Caco-2 (cell line): Measurements from ENCODE around the gene SLA2. TPM values are rescaled to one million over a fixed set of nuclear protein-coding genes. Genes with fewer than 3 reads are reported as not detected.

Experiments
- BruUV-seq: library from RNA; stranded (reverse); fragments of 400-500 nt; replicated peaks from 2 replicates; lab custom pipeline; 2021; lab: Mats Ljungman, UMichigan
- CTCF ChIA-PET: fragments of 300-600 bp; sonication (Branson Sonifier 250); formaldehyde crosslinking; loops from one replicate; lab custom pipeline; 2022; ENCODE audit warnings: antibody characterized with exemption; lab: Charles Lee
- POLR2A ChIA-PET: fragments of 300-600 bp; sonication (Branson Sonifier 250); formaldehyde crosslinking; loops from one replicate; lab custom pipeline; 2022; ENCODE audit warnings: antibody characterized with exemption; lab: Charles Lee
- DNase-seq, 2 experiments: peaks; one replicate each; pipeline versions ENCODE4 v3.0.0 to v3.0.0-alpha.2; 2020 to 2022
- H3K27me3 ChIP-seq: replicated peaks from 2 replicates; pipeline ENCODE4 v1.6.0; 2011; ENCODE audit warnings: low read length; ENCODE audit not compliant: control insufficient read depth, insufficient read depth
- H3K36me3 ChIP-seq: 2 replicates; pipeline ENCODE4 v1.5.1; 2011; ENCODE audit warnings: low read length; ENCODE audit not compliant: control insufficient read depth, insufficient read depth
- H3K4me1 ChIP-seq: fragments of 250-450 bp; sonication (Bioruptor Pico); 2 replicates; pipeline ENCODE4 v1.5.1; 2020; ENCODE audit warnings: mild to moderate bottlenecking
- H3K4me3 ChIP-seq: 2 replicates; pipeline ENCODE4 v1.5.1; 2011; ENCODE audit warnings: low read depth, mild to moderate bottlenecking, control low read depth, low read length
- H3K9me3 ChIP-seq: fragments of 250-450 bp; sonication (Bioruptor Pico); 2 replicates; pipeline ENCODE4 v1.5.1; 2020; ENCODE audit warnings: mild to moderate bottlenecking, moderate library complexity
- H3K27ac Mint-ChIP-seq: one replicate; pipeline ENCODE4 v1.8.0; 2022; ENCODE audit warnings: mixed read lengths; ENCODE audit not compliant: unreplicated experiment
- H3K27me3 Mint-ChIP-seq: one replicate; pipeline ENCODE4 v1.8.0; 2022; ENCODE audit warnings: mixed read lengths; ENCODE audit not compliant: insufficient read depth, unreplicated experiment
- H3K36me3 Mint-ChIP-seq: one replicate; pipeline ENCODE4 v1.8.0; 2022; ENCODE audit warnings: mild to moderate bottlenecking, mixed read lengths; ENCODE audit not compliant: insufficient read depth, unreplicated experiment
- H3K4me1 Mint-ChIP-seq: one replicate; pipeline ENCODE4 v1.8.0; 2022; ENCODE audit warnings: low read depth, mixed read lengths; ENCODE audit not compliant: unreplicated experiment
- H3K4me3 Mint-ChIP-seq: one replicate; pipeline ENCODE4 v1.8.0; 2022; ENCODE audit warnings: mild to moderate bottlenecking, moderate library complexity, mixed read lengths; ENCODE audit not compliant: unreplicated experiment
- H3K9me3 Mint-ChIP-seq: one replicate; pipeline ENCODE4 v1.8.0; 2022; ENCODE audit warnings: mixed read lengths; ENCODE audit not compliant: unreplicated experiment
- CTCF ChIP-seq, 2 experiments: fragments of 200-600 bp in 1 of 2; IDR thresholded peaks; 1 replicate in 1 of 2; 2 replicates in 1 of 2; pipeline versions ENCODE4 v1.5.1 to v1.8.0; 2011 to 2022; ENCODE audit warnings: antibody characterized with exemption in 1 of 2, control low read depth in 1 of 2, inconsistent platforms in 1 of 2, low read depth in 1 of 2, low read length in 1 of 2, mild to moderate bottlenecking in 1 of 2, moderate library complexity in 1 of 2; ENCODE audit not compliant: insufficient read depth in 1 of 2, severe bottlenecking in 1 of 2, unreplicated experiment in 1 of 2
- intact Hi-C: fragments of 100-400 bp; cut with micrococcal nuclease; formaldehyde crosslinking; loops from one replicate; pipeline ENCODE4 v1.10.0; 2022; ENCODE audit not compliant: unreplicated experiment
- total RNA-seq: library from RNA; stranded (reverse); gene quantifications from 2 replicates; pipeline ENCODE4 v1.2.3, GENCODE V29; 2022

SLA2 gene
- total RNA-seq, 1 experiment from 2014 or later: 0.20 TPM

DNA sequence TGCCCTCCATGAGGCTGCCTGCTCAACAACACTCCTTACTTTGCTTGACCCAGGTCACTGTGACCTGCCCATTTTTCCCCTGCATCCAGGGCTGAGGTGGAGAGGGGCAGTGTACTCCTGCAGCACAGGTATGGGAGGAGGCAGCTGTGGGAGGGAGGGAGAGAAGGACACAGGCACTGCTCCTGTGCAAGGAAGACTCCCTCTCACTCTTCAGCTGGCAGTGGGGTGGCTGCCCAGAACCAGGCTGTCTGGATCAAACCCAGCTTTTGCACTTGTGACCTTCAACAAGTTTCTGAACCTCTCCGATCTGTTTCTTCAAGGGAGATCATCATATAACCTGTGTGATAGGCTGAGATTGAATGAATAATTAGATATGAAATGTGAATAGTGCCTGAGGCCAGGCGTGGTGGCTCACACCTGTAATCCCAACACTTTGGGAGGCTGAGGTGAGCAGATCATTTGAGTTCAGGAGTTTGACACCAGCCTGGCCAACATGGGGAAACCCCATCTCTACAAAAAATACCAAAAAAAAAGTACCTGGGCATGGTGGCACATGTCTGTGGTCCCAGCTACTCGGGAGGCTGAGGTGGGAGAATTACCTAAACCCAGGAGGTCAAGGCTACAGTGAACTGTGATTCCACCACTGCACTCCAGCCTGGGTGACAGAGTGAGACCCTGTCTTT, 58.5 kb downstream of the SLA2 start:
- Mint-ChIP-seq H3K27ac (no peak overlapping the region), H3K4me1 (no peaks in the 10 kb centered on the region), H3K36me3 (peaks cover 53% of the 10 kb centered on the region), H3K27me3 (no peaks in the 10 kb centered on the region), H3K4me3 (no peak overlapping the region), H3K9me3 (no peaks in the 10 kb centered on the region)
- no TSS peak for BruUV-seq
- DNase-seq: no peak
- Histone ChIP-seq H3K27me3 (no peaks in the 10 kb centered on the region), H3K36me3 (peaks cover 5% of the 10 kb centered on the region; the same call in 1 of the 2 replicates), H3K9me3 (no peaks in the 10 kb centered on the region), H3K4me3 (no peak overlapping the region), H3K4me1 (no peaks in the 10 kb centered on the region)
- intact Hi-C loops: loop anchor here (1.0 kb wide), 1 partner anchor 31 kb away; no protein-coding TSS in a partner anchor
- CTCF ChIA-PET: interaction anchor here (0.6 to 3.1 kb wide), 11 partner anchors 9 to 186 kb away, joined by 3 to 26 read pairs (median 4); partner anchors contain the start of genes DSN1 and RAB5IF
- POLR2A ChIA-PET: interaction anchor here (0.5 to 1.9 kb wide), 5 partner anchors 13 to 1218 kb away, joined by 3 to 11 read pairs (median 5); partner anchors contain the start of genes RAB5IF and TGIF2
- no peak for TF ChIP-seq CTCF (IDR thresholded peaks at IDR 0.05; ENCODE audit: insufficient read depth in 1 of 2, low read depth in 1 of 2, low read length in 1 of 2, severe bottlenecking in 1 of 2, unreplicated experiment in 1 of 2)

GRCh38 chr20:36585410-36586125, 60.4 kb downstream of the SLA2 start:
- Histone ChIP-seq H3K4me1 (no peaks in the 10 kb centered on the region), H3K9me3 (no peaks in the 10 kb centered on the region), H3K36me3 (peaks cover 5% of the 10 kb centered on the region), H3K27me3 (no peaks in the 10 kb centered on the region), H3K4me3 (no peak overlapping the region)
- no peak overlapping the region for H3K27ac Mint-ChIP-seq
- CTCF ChIA-PET: interaction anchor here (0.6 kb wide), 1 partner anchor 11 kb away, joined by 4 read pairs; no protein-coding TSS in a partner anchor
- intact Hi-C loops: no loop called here
- peak in 1 of 2 experiments; percentile 40 for DNase-seq
- no peaks in the 10 kb centered on the region for H3K27me3 Mint-ChIP-seq
- H3K4me3 Mint-ChIP-seq: no peak overlapping the region
- peaks cover 52% of the 10 kb centered on the region for H3K36me3 Mint-ChIP-seq
- BruUV-seq: no TSS peak
- POLR2A ChIA-PET: no interaction called here
- no peaks in the 10 kb centered on the region for H3K4me1 Mint-ChIP-seq
- TF ChIP-seq CTCF (IDR thresholded peaks at IDR 0.05; ENCODE audit: insufficient read depth in 1 of 2, low read depth in 1 of 2, low read length in 1 of 2, severe bottlenecking in 1 of 2, unreplicated experiment in 1 of 2): no peak
- H3K9me3 Mint-ChIP-seq: no peaks in the 10 kb centered on the region

DNA sequence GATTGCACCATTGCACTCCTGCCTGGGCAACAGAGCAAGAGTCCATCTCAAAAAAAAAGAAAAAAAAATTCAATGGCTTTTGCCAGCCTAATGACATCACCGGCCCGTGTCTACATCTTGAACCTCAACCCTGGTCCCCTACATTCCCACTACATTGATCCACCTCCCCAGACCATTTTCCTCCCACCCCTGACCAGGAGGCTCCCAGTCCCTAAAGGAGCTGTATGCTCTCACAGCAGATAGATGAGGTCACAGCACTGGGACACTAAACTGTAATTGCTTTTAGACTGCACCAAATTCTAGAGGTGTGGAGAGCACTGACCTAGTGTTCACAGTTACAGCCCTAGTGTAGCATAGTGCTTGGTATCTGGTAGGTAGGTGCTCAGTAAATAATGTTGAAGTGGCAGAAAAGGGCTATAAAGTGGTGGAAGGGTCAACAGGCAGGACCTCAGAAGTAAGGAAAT, 61.9 kb downstream of the SLA2 start:
- POLR2A ChIA-PET: interaction anchor here (0.6 kb wide), 1 partner anchor 8 kb away, joined by 3 read pairs; no protein-coding TSS in a partner anchor
- Mint-ChIP-seq H3K27ac (no peak overlapping the region), H3K27me3 (no peaks in the 10 kb centered on the region), H3K36me3 (peaks cover 50% of the 10 kb centered on the region), H3K4me3 (no peak overlapping the region), H3K4me1 (no peaks in the 10 kb centered on the region), H3K9me3 (no peaks in the 10 kb centered on the region)
- H3K4me3 ChIP-seq: no peak overlapping the region
- CTCF ChIA-PET: no interaction called here
- H3K27me3 ChIP-seq: no peaks in the 10 kb centered on the region
- H3K4me1 ChIP-seq: no peaks in the 10 kb centered on the region
- peaks cover 6% of the 10 kb centered on the region for H3K36me3 ChIP-seq
- H3K9me3 ChIP-seq: no peaks in the 10 kb centered on the region
- TF ChIP-seq CTCF (IDR thresholded peaks at IDR 0.05; ENCODE audit: insufficient read depth in 1 of 2, low read depth in 1 of 2, low read length in 1 of 2, severe bottlenecking in 1 of 2, unreplicated experiment in 1 of 2): no peak
- intact Hi-C loops: no loop called here
- no peak for DNase-seq
- no TSS peak for BruUV-seq
